EL (cell line): ENCODE measurements around the gene MED13L.

Source experiments
- DNase-seq: peaks from one replicate; pipeline ENCODE4 v3.0.0-alpha.2; 2016

The MED13L gene

GRCh38 chr12:116076399-116076798 lies 201.1 kb downstream of the MED13L start:
- DNase-seq: no peak

- DNase-seq: no peak
Measured at GRCh38 chr12:116074686-116075085, 202.8 kb downstream of the MED13L start.

- no peak for DNase-seq
Measured at GRCh38 chr12:116071555-116072230, 205.8 kb downstream of the MED13L start.

GRCh38 chr12:116070444-116070843 lies 207.0 kb downstream of the MED13L start:
- DNase-seq: no peak

- DNase-seq: no peak
Measured at GRCh38 chr12:116069943-116070342, 207.6 kb downstream of the MED13L start.

- no peak for DNase-seq
Measured at GRCh38 chr12:116068853-116069252, 208.6 kb downstream of the MED13L start.

GRCh38 chr12:116068371-116068770 lies 209.1 kb downstream of the MED13L start:
- no peak for DNase-seq

- DNase-seq: no peak
Measured at GRCh38 chr12:116067892-116068291, 209.6 kb downstream of the MED13L start.

- peak; percentile 49 for DNase-seq
Measured at GRCh38 chr12:116066381-116067230, 210.9 kb downstream of the MED13L start.

- DNase-seq: no peak
Measured at GRCh38 chr12:116065606-116066005, 211.9 kb downstream of the MED13L start.

- no peak for DNase-seq
Measured at GRCh38 chr12:116064493-116064892, 213.0 kb downstream of the MED13L start.

- DNase-seq: no peak
Measured at GRCh38 chr12:116062698-116063097, 214.8 kb downstream of the MED13L start.

- DNase-seq: peak; percentile 36
Measured at GRCh38 chr12:116060764-116061163, 216.7 kb downstream of the MED13L start.

GRCh38 chr12:116059904-116060303 lies 217.6 kb downstream of the MED13L start:
- no peak for DNase-seq

GRCh38 chr12:116058574-116058973 lies 218.9 kb downstream of the MED13L start:
- DNase-seq: no peak

GRCh38 chr12:116057356-116057755 lies 220.1 kb downstream of the MED13L start:
- no peak for DNase-seq

GRCh38 chr12:116055895-116056607 lies 221.4 kb downstream of the MED13L start:
- DNase-seq: no peak

GRCh38 chr12:116054280-116054679 lies 223.2 kb downstream of the MED13L start:
- DNase-seq: no peak

GRCh38 chr12:116053479-116054200 lies 223.9 kb downstream of the MED13L start:
- DNase-seq: peak; percentile 61

GRCh38 chr12:116050275-116050674 lies 227.2 kb downstream of the MED13L start:
- DNase-seq: no peak

- no peak for DNase-seq
Measured at GRCh38 chr12:116048879-116049278, 228.6 kb downstream of the MED13L start.

GRCh38 chr12:116046039-116046438 lies 231.5 kb downstream of the MED13L start:
- no peak for DNase-seq

- DNase-seq: no peak
Measured at GRCh38 chr12:116045150-116045549, 232.3 kb downstream of the MED13L start.
